GM19240 (cell line): ENCODE data around the gene PRR14L.

ENCODE experiments used
- DNase-seq: peaks from one replicate; pipeline ENCODE4 v3.0.0; 2011; ENCODE audit warnings: low spot score; ENCODE audit not compliant: insufficient read length

The PRR14L gene

GRCh38 chr22:31646186-31647019, 103.5 kb downstream of the PRR14L start:
- no peak for DNase-seq

- no peak for DNase-seq
Measured at GRCh38 chr22:31639436-31640039, 110.4 kb downstream of the PRR14L start.

- DNase-seq, result no peak
Measured at GRCh38 chr22:31637891-31638618, 111.9 kb downstream of the PRR14L start.

- DNase-seq, result no peak
Measured at GRCh38 chr22:31637447-31637890, 112.5 kb downstream of the PRR14L start.

- no peak for DNase-seq
Measured at GRCh38 chr22:31635638-31636306, 114.2 kb downstream of the PRR14L start.

GRCh38 chr22:31631436-31631835, 118.5 kb downstream of the PRR14L start:
- no peak for DNase-seq
